ENCODE data around the gene CTCF. TPM values are rescaled to one million over a fixed set of nuclear protein-coding genes. Genes with fewer than 3 reads are reported as not detected.

The CTCF gene
- total and polyA plus RNA-seq, 10 of the 15 experiments (the other 5 are each of a cell fraction or from before 2014, with no cell fraction given): 9.1 to 55.0 (median 41.8) TPM

GRCh38 chr16:67521095-67521804, 41.1 kb upstream of the CTCF start (continued):
- TF ChIP-seq ZBTB4 (CRISPR knock-in tag; IDR thresholded peaks at IDR 0.05) (no peak), E2F8 (IDR thresholded peaks at IDR 0.05; ENCODE audit: low read depth, partially characterized antibody) (peak; percentile 78), CTCF (IDR thresholded peaks at IDR 0.05 in 2 of 3, conservative IDR thresholded peaks at IDR 0.05 in 1 of 3; ENCODE audit: control insufficient read depth in 2 of 3, extremely low read depth in 1 of 3, insufficient read depth in 1 of 3, low read depth in 3 of 3, low read length in 3 of 3) (peak; percentile 91 to 100 (median 99); a peak in 5 of 6 replicates), STAT3 (IDR thresholded peaks at IDR 0.05; ENCODE audit: low read depth, low read length) (no peak), CBX3 (IDR thresholded peaks at IDR 0.05; ENCODE audit: borderline replicate concordance, low read depth) (no peak), SRF (IDR thresholded peaks at IDR 0.05; ENCODE audit: low read depth in 2 of 2, low read length in 2 of 2) (peak in 1 of 2 experiments; percentile 42; a peak in 1 of 4 replicates), ATF7 (IDR thresholded peaks at IDR 0.05; ENCODE audit: low read depth) (peak; percentile 85), BCLAF1 (IDR thresholded peaks at IDR 0.05) (no peak), IRF4 (IDR thresholded peaks at IDR 0.05; ENCODE audit: low read depth, low read length) (0 out of 2 replicates have a peak, but pooled peaks have one; percentile 24), ZBTB40 (IDR thresholded peaks at IDR 0.05; ENCODE audit: borderline replicate concordance) (no peak; the same call in 1 of the 2 replicates), NFXL1 (IDR thresholded peaks at IDR 0.05; ENCODE audit: borderline replicate concordance) (no peak), TARDBP (IDR thresholded peaks at IDR 0.05; ENCODE audit: borderline replicate concordance) (no peak)
